Measurements from ENCODE around the gene POU2F1. TPM values are rescaled to one million over a fixed set of nuclear protein-coding genes. Genes with fewer than 3 reads are reported as not detected.

Gene POU2F1
- total RNA-seq, 4 donors from 2014 or later, result 21.0 to 33.7 (median 21.8) TPM

- Histone ChIP-seq H3K9me3 (no peaks in the 10 kb centered on the region), H3K36me3 (no peaks in the 10 kb centered on the region), H3K4me3 (no peak overlapping the region), H3K27ac (no peak overlapping the region), H3K27me3 (no peaks in the 10 kb centered on the region), H3K4me1 (peaks cover 0 to 75% (median 10%) of the 10 kb centered on the region in 4 donors)
- 65 to 75% methylated on average over 2 of the region's 2 CpGs for WGBS, 2 donors
- no peak for TF ChIP-seq EP300 (IDR thresholded peaks at IDR 0.05)
- TF ChIP-seq, protein P1, sequence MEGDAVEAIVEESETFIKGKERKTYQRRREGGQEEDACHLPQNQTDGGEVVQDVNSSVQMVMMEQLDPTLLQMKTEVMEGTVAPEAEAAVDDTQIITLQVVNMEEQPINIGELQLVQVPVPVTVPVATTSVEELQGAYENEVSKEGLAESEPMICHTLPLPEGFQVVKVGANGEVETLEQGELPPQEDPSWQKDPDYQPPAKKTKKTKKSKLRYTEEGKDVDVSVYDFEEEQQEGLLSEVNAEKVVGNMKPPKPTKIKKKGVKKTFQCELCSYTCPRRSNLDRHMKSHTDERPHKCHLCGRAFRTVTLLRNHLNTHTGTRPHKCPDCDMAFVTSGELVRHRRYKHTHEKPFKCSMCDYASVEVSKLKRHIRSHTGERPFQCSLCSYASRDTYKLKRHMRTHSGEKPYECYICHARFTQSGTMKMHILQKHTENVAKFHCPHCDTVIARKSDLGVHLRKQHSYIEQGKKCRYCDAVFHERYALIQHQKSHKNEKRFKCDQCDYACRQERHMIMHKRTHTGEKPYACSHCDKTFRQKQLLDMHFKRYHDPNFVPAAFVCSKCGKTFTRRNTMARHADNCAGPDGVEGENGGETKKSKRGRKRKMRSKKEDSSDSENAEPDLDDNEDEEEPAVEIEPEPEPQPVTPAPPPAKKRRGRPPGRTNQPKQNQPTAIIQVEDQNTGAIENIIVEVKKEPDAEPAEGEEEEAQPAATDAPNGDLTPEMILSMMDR (IDR thresholded peaks at IDR 0.05), result no peak
- TF ChIP-seq POLR2A (IDR thresholded peaks at IDR 0.05), result no peak
- no peak for DNase-seq (ENCODE audit: low spot score in 2 of 2)
Measured at GRCh38 chr1:167229719-167230385, 9.2 kb downstream of the POU2F1 start.

GRCh38 chr1:167230437-167230836 is 9.8 kb downstream of the POU2F1 start:
- H3K27me3 ChIP-seq, result no peaks in the 10 kb centered on the region

DNA sequence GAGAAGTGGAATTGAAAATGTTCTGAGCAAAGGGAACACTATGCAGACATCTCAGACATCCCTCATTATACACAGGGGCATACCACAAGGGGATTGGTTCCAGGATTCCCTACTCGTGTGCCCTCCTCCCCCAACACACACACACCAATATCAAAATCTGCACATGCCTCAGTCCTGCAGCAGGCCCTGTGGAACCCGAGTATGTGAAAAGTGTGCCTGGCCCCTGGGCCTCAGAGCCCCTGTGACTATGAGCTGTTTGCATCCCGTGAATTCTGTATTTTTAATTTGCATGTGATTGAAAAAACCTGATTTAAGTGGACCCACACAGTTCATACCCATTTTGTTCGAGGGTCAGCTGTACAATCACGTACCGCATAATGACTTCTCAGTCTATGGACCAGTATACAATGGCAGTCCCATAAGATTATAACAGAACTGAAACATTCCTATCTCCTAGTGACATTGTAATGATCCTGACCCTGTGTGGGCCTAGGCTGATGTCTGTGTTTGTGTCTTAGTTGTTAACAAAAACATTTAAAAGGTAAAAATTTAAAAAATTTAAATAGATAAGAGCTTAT is 11.3 kb downstream of the POU2F1 start:
- Histone ChIP-seq H3K4me3 (no peak overlapping the region), H3K27me3 (no peaks in the 10 kb centered on the region), H3K36me3 (no peaks in the 10 kb centered on the region), H3K4me1 (peaks cover 0 to 58% (median 4%) of the 10 kb centered on the region in 4 donors), H3K9me3 (no peaks in the 10 kb centered on the region), H3K27ac (no peak overlapping the region)
- DNase-seq (ENCODE audit: low spot score in 2 of 2), result no peak
- WGBS, 2 donors, result 59 to 60% methylated on average over 6 of the region's 6 CpGs
- TF ChIP-seq, protein P1 (IDR thresholded peaks at IDR 0.05), result no peak
- TF ChIP-seq POLR2A (IDR thresholded peaks at IDR 0.05) (no peak), EP300 (IDR thresholded peaks at IDR 0.05) (no peak)

More at GRCh38 chr1:167230437-167230836, 9.8 kb downstream of the POU2F1 start:
- DNase-seq (ENCODE audit: low spot score in 2 of 2), result no peak
- Histone ChIP-seq H3K4me1 (peaks cover 0 to 73% (median 7%) of the 10 kb centered on the region in 4 donors), H3K36me3 (no peaks in the 10 kb centered on the region), H3K27ac (no peak overlapping the region), H3K9me3 (no peaks in the 10 kb centered on the region), H3K4me3 (no peak overlapping the region)
- TF ChIP-seq POLR2A (IDR thresholded peaks at IDR 0.05), result no peak
- TF ChIP-seq, protein P1 (IDR thresholded peaks at IDR 0.05), result no peak
- TF ChIP-seq EP300 (IDR thresholded peaks at IDR 0.05), result no peak

GRCh38 chr1:167232801-167233200 is 12.1 kb downstream of the POU2F1 start:
- TF ChIP-seq POLR2A (IDR thresholded peaks at IDR 0.05) (no peak), EP300 (IDR thresholded peaks at IDR 0.05) (no peak)
- TF ChIP-seq, protein P1 (IDR thresholded peaks at IDR 0.05), result no peak
- Histone ChIP-seq H3K27ac (no peak overlapping the region), H3K4me3 (no peak overlapping the region), H3K4me1 (peaks cover 0 to 50% (median 3%) of the 10 kb centered on the region in 4 donors), H3K27me3 (no peaks in the 10 kb centered on the region), H3K36me3 (no peaks in the 10 kb centered on the region), H3K9me3 (no peaks in the 10 kb centered on the region)
- no peak for DNase-seq (ENCODE audit: low spot score in 2 of 2)
- WGBS, 2 donors, result 97 to 98% methylated on average over 2 of the region's 2 CpGs

- TF ChIP-seq POLR2A (IDR thresholded peaks at IDR 0.05) (no peak), EP300 (IDR thresholded peaks at IDR 0.05) (no peak)
- TF ChIP-seq, protein P1 (IDR thresholded peaks at IDR 0.05), result no peak
- peaks cover 0 to 48% (median 2%) of the 10 kb centered on the region in 4 donors for H3K4me1 ChIP-seq
- WGBS, 2 donors, result 63 to 65% methylated on average over 1 of the region's 1 CpG
Measured at GRCh38 chr1:167233373-167233772, 12.7 kb downstream of the POU2F1 start.

More at GRCh38 chr1:167233373-167233772, 12.7 kb downstream of the POU2F1 start:
- no peak overlapping the region for H3K27ac ChIP-seq
- no peaks in the 10 kb centered on the region for H3K9me3 ChIP-seq
- DNase-seq (ENCODE audit: low spot score in 2 of 2), result no peak
- H3K27me3 ChIP-seq, result no peaks in the 10 kb centered on the region
- no peaks in the 10 kb centered on the region for H3K36me3 ChIP-seq
- H3K4me3 ChIP-seq, result no peak overlapping the region

Data from tibial nerve (tissue), 4 donors.